MCF 10A (cell line): ENCODE data around the gene PSMB8. TPM values are rescaled to one million over a fixed set of nuclear protein-coding genes. Genes with fewer than 3 reads are reported as not detected.

Source experiments
- Bru-seq: library from RNA; stranded (reverse); fragments of 400-500 nt; gene quantifications from one replicate; lab custom pipeline; 2021; lab: Mats Ljungman, UMichigan
- BruChase-seq, 2 experiments: library from RNA; stranded (reverse); fragments of 400-500 nt; gene quantifications; one replicate each; lab custom pipeline; 2021; lab: Mats Ljungman, UMichigan
- BruUV-seq: library from RNA; stranded (reverse); fragments of 400-500 nt; replicated peaks from 2 replicates; lab custom pipeline; 2021; lab: Mats Ljungman, UMichigan
- CTCF ChIA-PET: fragments of 300-600 bp; sonication (Branson Sonifier 250); formaldehyde crosslinking; extraction: SDS; loops from one replicate; lab custom pipeline; 2021; ENCODE audit warnings: antibody characterized with exemption, inconsistent platforms; lab: Yijun Ruan, JAX
- POLR2A ChIA-PET: fragments of 300-600, 350-650 bp; sonication (Branson Sonifier 250); formaldehyde crosslinking; extraction: SDS; loops from one replicate; lab custom pipeline; 2020; ENCODE audit warnings: antibody characterized with exemption, inconsistent platforms; lab: Yijun Ruan, JAX
- DNase-seq: peaks from one replicate; pipeline ENCODE4 v3.0.0-alpha.2; 2018; ENCODE audit not compliant: unreplicated experiment
- H3K27ac Mint-ChIP-seq: one replicate; pipeline ENCODE4 v1.8.0; 2022; ENCODE audit warnings: mild to moderate bottlenecking, low read depth, mixed read lengths; ENCODE audit not compliant: unreplicated experiment
- H3K27me3 Mint-ChIP-seq: one replicate; pipeline ENCODE4 v1.8.0; 2022; ENCODE audit warnings: mixed read lengths; ENCODE audit not compliant: insufficient read depth, unreplicated experiment
- H3K36me3 Mint-ChIP-seq: one replicate; pipeline ENCODE4 v1.8.0; 2022; ENCODE audit warnings: mild to moderate bottlenecking, moderate library complexity, mixed read lengths; ENCODE audit not compliant: insufficient read depth, unreplicated experiment
- H3K4me1 Mint-ChIP-seq: one replicate; pipeline ENCODE4 v1.8.0; 2022; ENCODE audit warnings: mixed read lengths; ENCODE audit not compliant: insufficient read depth, unreplicated experiment
- H3K4me3 Mint-ChIP-seq: one replicate; pipeline ENCODE4 v1.8.0; 2022; ENCODE audit warnings: mild to moderate bottlenecking, moderate library complexity, mixed read lengths; ENCODE audit not compliant: unreplicated experiment
- H3K9me3 Mint-ChIP-seq: one replicate; pipeline ENCODE4 v1.8.0; 2022; ENCODE audit warnings: mixed read lengths; ENCODE audit not compliant: unreplicated experiment
- intact Hi-C: fragments of 100-400 bp; cut with micrococcal nuclease; formaldehyde crosslinking; loops from 2 replicates; pipeline ENCODE4 v1.14.1; 2022
- long read RNA-seq: library from polyadenylated mRNA; stranded (forward); transcript quantifications from one replicate; pipeline ENCODE4 v2.0.0, GENCODE V29; 2022
- total RNA-seq: library from RNA; stranded (reverse); gene quantifications from 2 replicates; pipeline ENCODE4 v1.2.3, GENCODE V29; 2022
- TF ChIP-seq, protein P1 (sequence below): fragments of 200-600 bp; IDR thresholded peaks from one replicate; pipeline ENCODE4 v1.8.0; 2022; ENCODE audit warnings: antibody characterized with exemption, mild to moderate bottlenecking; ENCODE audit not compliant: unreplicated experiment

PSMB8 gene
- total RNA-seq (34.1 and 47.3 TPM in 2 replicates), Bru-seq, nascent RNA (percentile 68 among the genes with signal in this experiment), BruChase-seq, experiment 1, labeled RNA remaining after a 6-hour chase (percentile 79 among the genes with signal in this experiment), BruChase-seq, experiment 2, labeled RNA remaining after a 2-hour chase (percentile 67 among the genes with signal in this experiment)
- long read RNA-seq, transcript PSMB8-201 (6 exons, 1,351 nt), result minor isoform, 18 of 70 reads
- long read RNA-seq, transcript PSMB8-202 (6 exons, 1,124 nt), result major isoform, 44 of 70 reads
- long read RNA-seq, partial matches to known transcripts, result 5 of 70 reads
- long read RNA-seq, other reads (novel, unspliced or antisense), result 1 of 70 reads

DNA sequence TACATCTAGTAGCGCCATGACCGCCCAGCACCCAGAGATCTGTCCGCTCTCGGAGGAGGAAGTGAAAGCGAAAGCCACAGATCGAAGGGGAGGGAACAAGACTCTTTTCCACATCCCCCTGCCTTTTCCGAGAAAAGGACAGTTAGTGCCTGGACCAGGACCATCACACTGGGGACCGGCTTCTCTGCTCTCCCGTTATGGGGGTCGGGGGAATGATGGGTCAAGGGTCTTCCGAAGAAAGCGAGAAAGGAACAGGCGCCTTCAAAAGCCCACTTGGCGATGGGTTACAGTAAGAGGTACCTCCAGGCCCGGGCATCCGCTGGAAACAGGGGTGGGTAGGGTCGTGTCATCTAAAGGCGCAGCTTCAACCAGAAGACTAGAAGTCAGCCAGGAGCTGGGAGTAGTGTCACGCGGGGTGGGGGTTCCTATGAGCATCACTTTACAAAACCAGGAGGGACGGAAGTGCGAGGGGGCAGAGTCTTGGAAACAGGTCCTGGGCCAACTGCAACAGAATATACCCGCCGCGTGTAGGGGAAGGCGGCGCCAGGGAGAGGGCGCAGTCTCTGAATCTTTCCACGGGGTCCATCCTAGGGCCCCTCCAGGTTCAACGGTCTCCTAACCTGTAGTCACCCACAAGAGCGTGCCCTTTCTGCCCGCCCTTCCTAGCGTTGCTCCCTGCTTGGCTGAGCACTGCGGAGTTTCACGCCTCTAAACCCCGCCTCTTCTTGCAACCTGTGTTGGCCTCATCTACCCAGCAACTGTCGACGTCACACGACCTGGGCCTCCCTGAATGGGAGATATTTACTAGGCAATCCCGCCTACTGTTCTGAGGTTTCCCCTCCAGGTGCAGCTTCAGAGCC lies at the start of gene PSMB8:
TSS of gene PSMB8 (minus strand) at position 69 of the 860 bp plus-strand sequence. CDS start at position 18, 51 bp downstream.
- TF ChIP-seq, protein P1, sequence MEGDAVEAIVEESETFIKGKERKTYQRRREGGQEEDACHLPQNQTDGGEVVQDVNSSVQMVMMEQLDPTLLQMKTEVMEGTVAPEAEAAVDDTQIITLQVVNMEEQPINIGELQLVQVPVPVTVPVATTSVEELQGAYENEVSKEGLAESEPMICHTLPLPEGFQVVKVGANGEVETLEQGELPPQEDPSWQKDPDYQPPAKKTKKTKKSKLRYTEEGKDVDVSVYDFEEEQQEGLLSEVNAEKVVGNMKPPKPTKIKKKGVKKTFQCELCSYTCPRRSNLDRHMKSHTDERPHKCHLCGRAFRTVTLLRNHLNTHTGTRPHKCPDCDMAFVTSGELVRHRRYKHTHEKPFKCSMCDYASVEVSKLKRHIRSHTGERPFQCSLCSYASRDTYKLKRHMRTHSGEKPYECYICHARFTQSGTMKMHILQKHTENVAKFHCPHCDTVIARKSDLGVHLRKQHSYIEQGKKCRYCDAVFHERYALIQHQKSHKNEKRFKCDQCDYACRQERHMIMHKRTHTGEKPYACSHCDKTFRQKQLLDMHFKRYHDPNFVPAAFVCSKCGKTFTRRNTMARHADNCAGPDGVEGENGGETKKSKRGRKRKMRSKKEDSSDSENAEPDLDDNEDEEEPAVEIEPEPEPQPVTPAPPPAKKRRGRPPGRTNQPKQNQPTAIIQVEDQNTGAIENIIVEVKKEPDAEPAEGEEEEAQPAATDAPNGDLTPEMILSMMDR, result no peak
- intact Hi-C loops, result loop anchor here (5.0 kb wide), 1 partner anchor 123 kb away; the partner anchor contains the start of gene BRD2
- ChIA-PET CTCF (interaction anchor here (1.4 to 3.5 kb wide), 4 partner anchors 9 to 89 kb away, joined by 3 to 18 read pairs (median 13); partner anchors contain the start of genes PSMB9 and TAP1), POLR2A (interaction anchor here (0.6 to 6.1 kb wide), 18 partner anchors 10 to 902 kb away, joined by 3 to 104 read pairs (median 4); partner anchors contain the start of genes BRD2, PSMB9, RPS18 and TAP1)
- peaks cover 30% of the 10 kb centered on the region for H3K4me1 Mint-ChIP-seq
- H3K27me3 Mint-ChIP-seq, result no peaks in the 10 kb centered on the region
- peak within 1 kb of the TSS; percentile 99 for H3K4me3 Mint-ChIP-seq
- DNase-seq, result peak; percentile 98
- BruUV-seq, result TSS peak; percentile 48
- H3K9me3 Mint-ChIP-seq, result no peaks in the 10 kb centered on the region
- peaks cover 47% of the 10 kb centered on the region for H3K36me3 Mint-ChIP-seq
- peak within 1 kb of the TSS; percentile 96 for H3K27ac Mint-ChIP-seq

DNA sequence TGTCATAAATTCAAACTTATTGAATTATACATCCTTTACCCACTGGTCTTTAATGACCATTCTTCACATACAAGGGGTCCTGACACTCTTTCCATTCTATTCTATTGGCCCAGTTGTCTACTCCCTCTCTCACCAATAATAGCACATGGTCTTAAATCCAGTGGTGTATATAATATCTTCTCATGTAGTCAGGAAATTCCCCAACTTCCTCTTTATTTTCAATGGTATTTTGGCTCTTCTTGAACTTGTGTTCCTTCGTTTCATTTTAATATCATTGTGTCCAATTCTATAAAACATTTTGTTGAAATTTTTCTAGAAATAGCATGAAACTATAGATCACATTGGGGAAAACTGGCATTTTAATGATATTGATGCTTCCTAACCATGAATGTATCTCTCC lies 47.0 kb upstream of the PSMB8 start:
- CTCF ChIA-PET, result interaction anchor here (0.8 kb wide), 1 partner anchor 228 kb away, joined by 3 read pairs; no protein-coding TSS in a partner anchor
- Mint-ChIP-seq H3K4me1 (peaks cover 14% of the 10 kb centered on the region), H3K27me3 (no peaks in the 10 kb centered on the region), H3K4me3 (no peak overlapping the region), H3K36me3 (no peaks in the 10 kb centered on the region), H3K27ac (no peak overlapping the region), H3K9me3 (no peaks in the 10 kb centered on the region)
- TF ChIP-seq, protein P1, result no peak
- intact Hi-C loops, result no loop called here
- BruUV-seq, result no TSS peak
- no peak for DNase-seq
- POLR2A ChIA-PET, result no interaction called here

DNA sequence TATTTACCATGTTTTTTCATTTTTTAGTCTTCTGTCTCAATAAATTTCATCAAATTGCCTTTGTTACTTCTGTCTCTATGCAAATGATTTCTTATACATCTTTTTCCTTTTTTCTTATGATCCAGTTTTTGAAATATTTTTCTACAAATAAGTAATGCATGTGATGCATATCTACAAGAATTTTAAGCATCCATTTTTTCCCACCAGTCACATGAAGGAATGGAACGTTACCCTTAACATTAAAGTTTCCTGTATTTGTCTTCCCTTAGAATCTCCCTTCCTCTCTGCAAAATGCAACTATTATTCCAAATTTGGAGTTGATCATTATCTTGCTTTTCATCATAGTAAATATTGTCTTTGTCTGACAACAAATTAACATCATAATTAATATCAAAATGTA lies 45.7 kb upstream of the PSMB8 start:
- no peak for DNase-seq
- H3K36me3 Mint-ChIP-seq, result no peaks in the 10 kb centered on the region
- H3K9me3 Mint-ChIP-seq, result no peaks in the 10 kb centered on the region
- intact Hi-C loops, result loop anchor here (5.0 kb wide), 1 partner anchor 43 kb away; no protein-coding TSS in a partner anchor
- no peak overlapping the region for H3K27ac Mint-ChIP-seq
- TF ChIP-seq, protein P1, result no peak
- H3K4me1 Mint-ChIP-seq, result peaks cover 5% of the 10 kb centered on the region
- no peaks in the 10 kb centered on the region for H3K27me3 Mint-ChIP-seq
- CTCF ChIA-PET, result interaction anchor here (1.6 kb wide), 1 partner anchor 95 kb away, joined by 9 read pairs; no protein-coding TSS in a partner anchor
- POLR2A ChIA-PET, result no interaction called here
- H3K4me3 Mint-ChIP-seq, result no peak overlapping the region
- no TSS peak for BruUV-seq
